PC-9 (cell line): ENCODE results near the gene NIPSNAP2. TPM values are rescaled to one million over a fixed set of nuclear protein-coding genes. Genes with fewer than 3 reads are reported as not detected.
"Not testable (repeated sequence)": the region's sequence is repeated elsewhere in the genome, so short reads cannot be mapped to it uniquely, and the experiment has no call there.

ENCODE experiments used
- BruUV-seq: library from RNA; stranded (reverse); fragments of 400-500 nt; replicated peaks from 2 replicates; lab custom pipeline; 2021; lab: Mats Ljungman, UMichigan
- CTCF ChIA-PET: fragments of 300-600 bp; sonication (Branson Sonifier 250); formaldehyde crosslinking; loops from one replicate; lab custom pipeline; 2022; ENCODE audit warnings: antibody characterized with exemption; lab: Charles Lee
- POLR2A ChIA-PET: fragments of 300-600 bp; sonication (Branson Sonifier 250); formaldehyde crosslinking; loops from one replicate; lab custom pipeline; 2022; ENCODE audit warnings: antibody characterized with exemption; ENCODE audit not compliant: unreplicated experiment; lab: Charles Lee
- DNase-seq, 2 experiments: peaks; one replicate each; pipeline versions ENCODE4 v3.0.0 to v3.0.0-alpha.2; 2015 to 2022; ENCODE audit warnings: mixed read lengths in 1 of 2
- H2AFZ ChIP-seq: fragments of 200-600 bp; sonication (generic); 2 replicates; pipeline ENCODE4 v1.8.1; 2017; ENCODE audit warnings: antibody characterized with exemption
- H3F3A ChIP-seq: fragments of 200-600 bp; sonication (generic); 2 replicates; pipeline ENCODE4 v1.8.1; 2017; ENCODE audit warnings: antibody characterized with exemption, mild to moderate bottlenecking, low read depth; ENCODE audit not compliant: insufficient read depth
- H3K27ac ChIP-seq: fragments of 200-600 bp; sonication (generic); 2 replicates; pipeline ENCODE4 v1.6.1; 2016; ENCODE audit warnings: mixed run types
- H3K27me3 ChIP-seq: fragments of 200-600 bp; sonication (generic); 2 replicates; pipeline ENCODE4 v1.6.1; 2016; ENCODE audit warnings: low read depth, mixed run types; ENCODE audit not compliant: insufficient read depth
- H3K36me3 ChIP-seq: fragments of 200-600 bp; sonication (generic); 2 replicates; pipeline ENCODE4 v1.6.1; 2016; ENCODE audit warnings: low read depth, mixed run types
- H3K4me1 ChIP-seq: fragments of 200-600 bp; sonication (generic); replicated peaks from 2 replicates; pipeline ENCODE4 v1.6.1; 2016; ENCODE audit warnings: mixed run types; ENCODE audit not compliant: insufficient read depth
- H3K4me2 ChIP-seq: fragments of 200-600 bp; sonication (generic); 2 replicates; pipeline ENCODE4 v1.6.1; 2017; ENCODE audit warnings: mixed run types
- H3K4me3 ChIP-seq: fragments of 200-600 bp; sonication (generic); 2 replicates; pipeline ENCODE4 v1.6.1; 2016; ENCODE audit warnings: mixed run types
- H3K79me2 ChIP-seq: fragments of 200-600 bp; sonication (generic); 2 replicates; pipeline ENCODE4 v1.6.1; 2017; ENCODE audit warnings: low read depth, mixed run types
- H3K9me2 ChIP-seq: fragments of 200-600 bp; sonication (generic); 2 replicates; pipeline ENCODE4 v1.8.1; 2017; ENCODE audit warnings: mild to moderate bottlenecking; ENCODE audit not compliant: insufficient read depth
- H3K9me3 ChIP-seq: fragments of 200-600 bp; sonication (generic); 2 replicates; pipeline ENCODE4 v1.8.1; 2016; ENCODE audit warnings: low read depth; ENCODE audit not compliant: insufficient read depth
- H4K20me1 ChIP-seq: fragments of 200-600 bp; sonication (generic); 2 replicates; pipeline ENCODE4 v1.8.1; 2017; ENCODE audit not compliant: insufficient read depth
- EZH2 ChIP-seq: fragments of 200-600 bp; sonication (generic); IDR thresholded peaks from 2 replicates; pipeline ENCODE4 v1.8.0; 2017; ENCODE audit warnings: antibody characterized with exemption, low read depth
- intact Hi-C: fragments of 100-400 bp; cut with micrococcal nuclease; formaldehyde crosslinking; loops from one replicate; pipeline ENCODE4 v1.10.0; 2022; ENCODE audit not compliant: unreplicated experiment
- total RNA-seq: library from RNA; stranded (reverse); gene quantifications from 2 replicates; pipeline ENCODE4 v1.2.3, GENCODE V29; 2021
- TF ChIP-seq, protein P1 (sequence below): fragments of 200-600 bp; sonication (generic); conservative IDR thresholded peaks from 2 replicates; pipeline ENCODE4 v1.6.1; 2017; ENCODE audit warnings: mixed run types, antibody characterized with exemption, mild to moderate bottlenecking, moderate library complexity

NIPSNAP2 gene
- total RNA-seq, 1 experiment from 2014 or later = 96.1 TPM

GRCh38 chr7:56048245-56048644, 83.9 kb downstream of the NIPSNAP2 start:
- Histone ChIP-seq H4K20me1 (peaks cover 20% of the 10 kb centered on the region; the same call in 1 of the 2 replicates), H3F3A (peaks cover 30% of the 10 kb centered on the region; the same call in 1 of the 2 replicates), H3K27ac (no peak overlapping the region), H3K4me1 (peaks cover 21% of the 10 kb centered on the region), H3K9me2 (no peaks in the 10 kb centered on the region), H3K79me2 (peaks cover 92% of the 10 kb centered on the region), H3K4me2 (no peak overlapping the region), H3K27me3 (no peaks in the 10 kb centered on the region), H3K36me3 (peaks cover 14% of the 10 kb centered on the region), H3K4me3 (no peak overlapping the region), H2AFZ (no peak overlapping the region), H3K9me3 (no peaks in the 10 kb centered on the region)
- no peak for DNase-seq
- POLR2A ChIA-PET = no interaction called here
- CTCF ChIA-PET = no interaction called here
- intact Hi-C loops = no loop called here
- BruUV-seq = no TSS peak
- TF ChIP-seq, protein P1, sequence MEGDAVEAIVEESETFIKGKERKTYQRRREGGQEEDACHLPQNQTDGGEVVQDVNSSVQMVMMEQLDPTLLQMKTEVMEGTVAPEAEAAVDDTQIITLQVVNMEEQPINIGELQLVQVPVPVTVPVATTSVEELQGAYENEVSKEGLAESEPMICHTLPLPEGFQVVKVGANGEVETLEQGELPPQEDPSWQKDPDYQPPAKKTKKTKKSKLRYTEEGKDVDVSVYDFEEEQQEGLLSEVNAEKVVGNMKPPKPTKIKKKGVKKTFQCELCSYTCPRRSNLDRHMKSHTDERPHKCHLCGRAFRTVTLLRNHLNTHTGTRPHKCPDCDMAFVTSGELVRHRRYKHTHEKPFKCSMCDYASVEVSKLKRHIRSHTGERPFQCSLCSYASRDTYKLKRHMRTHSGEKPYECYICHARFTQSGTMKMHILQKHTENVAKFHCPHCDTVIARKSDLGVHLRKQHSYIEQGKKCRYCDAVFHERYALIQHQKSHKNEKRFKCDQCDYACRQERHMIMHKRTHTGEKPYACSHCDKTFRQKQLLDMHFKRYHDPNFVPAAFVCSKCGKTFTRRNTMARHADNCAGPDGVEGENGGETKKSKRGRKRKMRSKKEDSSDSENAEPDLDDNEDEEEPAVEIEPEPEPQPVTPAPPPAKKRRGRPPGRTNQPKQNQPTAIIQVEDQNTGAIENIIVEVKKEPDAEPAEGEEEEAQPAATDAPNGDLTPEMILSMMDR = no peak
- no peak for TF ChIP-seq EZH2

DNA sequence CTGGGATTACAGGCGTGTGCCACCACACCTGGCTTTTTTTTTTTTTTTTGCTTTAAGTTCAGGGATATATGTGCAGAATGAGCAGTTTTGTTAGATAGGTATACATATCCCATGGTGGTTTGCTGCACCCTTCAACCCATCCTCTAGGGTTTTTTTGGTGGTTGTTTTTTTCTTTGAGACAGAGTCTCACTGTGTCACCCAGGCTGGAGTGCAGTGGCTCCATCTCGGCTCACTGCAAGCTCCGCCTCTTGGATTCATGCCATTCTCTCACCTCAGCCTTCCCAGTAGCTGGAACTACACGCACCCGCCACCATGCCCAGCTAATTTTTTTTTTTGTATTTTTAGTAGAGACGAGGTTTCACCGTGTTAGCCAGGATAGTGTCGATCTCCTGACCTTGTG, 84.4 kb downstream of the NIPSNAP2 start:
- Histone ChIP-seq H3K4me1 (peaks cover 26% of the 10 kb centered on the region), H3K4me2 (peak overlapping the region; percentile 78; the same call in 1 of the 2 replicates), H3F3A (peaks cover 35% of the 10 kb centered on the region; the same call in 1 of the 2 replicates), H3K36me3 (peaks cover 20% of the 10 kb centered on the region), H3K79me2 (peaks cover 95% of the 10 kb centered on the region), H4K20me1 (peaks cover 24% of the 10 kb centered on the region; the same call in 1 of the 2 replicates)
- H3K4me3 ChIP-seq, H3K27ac ChIP-seq, POLR2A ChIA-PET, BruUV-seq, H3K9me2 ChIP-seq, H3K27me3 ChIP-seq, intact Hi-C loops, H2AFZ ChIP-seq, H3K9me3 ChIP-seq: not testable (repeated sequence)
- CTCF ChIA-PET = interaction anchor here (0.6 kb wide), 1 partner anchor 17 kb away, joined by 5 read pairs; no protein-coding TSS in a partner anchor
- DNase-seq = peak in 1 of 2 experiments; percentile 58

Other genes with a start within 250 kb of the NIPSNAP2 start
- not detected in 2 replicates for gene SEPTIN14, start 101.8 kb upstream of the NIPSNAP2 start, total RNA-seq
- 2.3 and 3.5 TPM in 2 replicates for gene ZNF713, start 77.1 kb upstream of the NIPSNAP2 start, total RNA-seq
- gene MRPS17, start 12.7 kb upstream of the NIPSNAP2 start, total RNA-seq = 38.2 and 39.6 TPM in 2 replicates
- gene PSPH, start 86.9 kb downstream of the NIPSNAP2 start, total RNA-seq = 89.5 and 103 TPM in 2 replicates
- gene CCT6A, start 87.2 kb downstream of the NIPSNAP2 start, total RNA-seq = 308 and 323 TPM in 2 replicates
- gene SUMF2, start 99.7 kb downstream of the NIPSNAP2 start, total RNA-seq = 256 and 305 TPM in 2 replicates
- gene PHKG1, start 128.4 kb downstream of the NIPSNAP2 start, total RNA-seq = 2.7 and 3.9 TPM in 2 replicates
- gene CHCHD2, start 141.9 kb downstream of the NIPSNAP2 start, total RNA-seq = 978 and 1,041 TPM in 2 replicates
- gene NUPR2, start 151.8 kb downstream of the NIPSNAP2 start, total RNA-seq = not detected in 2 replicates